Endodermal cell (in vitro differentiated cells): ENCODE data around the gene BACH2. TPM values are rescaled to one million over a fixed set of nuclear protein-coding genes. Genes with fewer than 3 reads are reported as not detected.
A peak's percentile ranks its signal among the peaks of the same experiment; 100 is the strongest.

ENCODE experiments used
- DNase-seq: peaks from one replicate; pipeline ENCODE4 v3.0.0-alpha.2; 2017
- H3K27ac ChIP-seq: 2 replicates; pipeline ENCODE4 v1.5.1; 2013; ENCODE audit warnings: mild to moderate bottlenecking, low read depth, low read length, moderate library complexity
- H3K27me3 ChIP-seq: 2 replicates; pipeline ENCODE4 v1.6.1; 2013; ENCODE audit warnings: mild to moderate bottlenecking, low read length, moderate library complexity; ENCODE audit not compliant: insufficient read depth, control insufficient read depth, poor library complexity, severe bottlenecking
- H3K36me3 ChIP-seq: 2 replicates; pipeline ENCODE4 v1.7.0; 2013; ENCODE audit warnings: mild to moderate bottlenecking, low read length, moderate library complexity; ENCODE audit not compliant: control insufficient read depth, insufficient read depth
- H3K4me1 ChIP-seq: one replicate; pipeline ENCODE4 v1.7.0; 2013; ENCODE audit warnings: low read length; ENCODE audit not compliant: control insufficient read depth, insufficient read depth
- H3K4me3 ChIP-seq: 2 replicates; pipeline ENCODE4 v1.5.1; 2013; ENCODE audit warnings: mild to moderate bottlenecking, low read length, moderate library complexity
- H3K9ac ChIP-seq: 2 replicates; pipeline ENCODE4 v1.6.1; 2013; ENCODE audit warnings: mild to moderate bottlenecking, low read length, moderate library complexity; ENCODE audit not compliant: poor library complexity, severe bottlenecking; ENCODE audit errors: extremely low read depth
- H3K9me3 ChIP-seq: 2 replicates; pipeline ENCODE4 v1.6.1; 2013; ENCODE audit warnings: mild to moderate bottlenecking, low read length, moderate library complexity; ENCODE audit not compliant: control insufficient read depth
- H3K27ac Mint-ChIP-seq: 2 replicates; pipeline ENCODE4 v1.8.0; 2020; ENCODE audit warnings: mixed read lengths
- H3K27me3 Mint-ChIP-seq: 2 replicates; pipeline ENCODE4 v1.8.0; 2021; ENCODE audit warnings: mild to moderate bottlenecking, mixed read lengths; ENCODE audit not compliant: insufficient read depth
- H3K36me3 Mint-ChIP-seq: 2 replicates; pipeline ENCODE4 v1.8.0; 2020; ENCODE audit warnings: low read depth, mixed read lengths
- H3K4me1 Mint-ChIP-seq: 2 replicates; pipeline ENCODE4 v1.8.0; 2020; ENCODE audit warnings: mixed read lengths
- H3K4me3 Mint-ChIP-seq: 2 replicates; pipeline ENCODE4 v1.8.0; 2020; ENCODE audit warnings: mild to moderate bottlenecking, moderate library complexity, mixed read lengths
- H3K9me3 Mint-ChIP-seq: 2 replicates; pipeline ENCODE4 v1.8.0; 2020; ENCODE audit warnings: mild to moderate bottlenecking, mixed read lengths
- WGBS, 2 experiments: methylation state at CpG; one replicate each; pipeline versions ENCODE4 v1.1.5 to v1.1.7; 2013; ENCODE audit warnings: missing lambda C conversion rate in 2 of 2, mixed read lengths in 1 of 2; ENCODE audit not compliant: insufficient coverage in 1 of 2, insufficient read length in 1 of 2; 5-methylcytosine and 5-hydroxymethylcytosine counted together
- total RNA-seq, 2 donors: library from RNA; stranded (reverse); fragmentation: NEBNext Ultra II Directional in 1 of 2; extraction: Animal tissue kit (Norgen Biotek cat#: 25700) in 1 of 2; gene quantifications; 2 replicates in 1 of 2; 3 replicates in 1 of 2; pipeline ENCODE4 v1.2.1, GENCODE V29; 2021
- TF ChIP-seq, protein P1 (sequence below): fragments of 200-600 bp; sonication (generic); conservative IDR thresholded peaks from 2 replicates; pipeline ENCODE4 v1.5.0; 2021; ENCODE audit warnings: antibody characterized with exemption, mild to moderate bottlenecking

BACH2 gene
- total RNA-seq, 2 donors from 2014 or later, result 11.0 to 22.3 TPM

DNA sequence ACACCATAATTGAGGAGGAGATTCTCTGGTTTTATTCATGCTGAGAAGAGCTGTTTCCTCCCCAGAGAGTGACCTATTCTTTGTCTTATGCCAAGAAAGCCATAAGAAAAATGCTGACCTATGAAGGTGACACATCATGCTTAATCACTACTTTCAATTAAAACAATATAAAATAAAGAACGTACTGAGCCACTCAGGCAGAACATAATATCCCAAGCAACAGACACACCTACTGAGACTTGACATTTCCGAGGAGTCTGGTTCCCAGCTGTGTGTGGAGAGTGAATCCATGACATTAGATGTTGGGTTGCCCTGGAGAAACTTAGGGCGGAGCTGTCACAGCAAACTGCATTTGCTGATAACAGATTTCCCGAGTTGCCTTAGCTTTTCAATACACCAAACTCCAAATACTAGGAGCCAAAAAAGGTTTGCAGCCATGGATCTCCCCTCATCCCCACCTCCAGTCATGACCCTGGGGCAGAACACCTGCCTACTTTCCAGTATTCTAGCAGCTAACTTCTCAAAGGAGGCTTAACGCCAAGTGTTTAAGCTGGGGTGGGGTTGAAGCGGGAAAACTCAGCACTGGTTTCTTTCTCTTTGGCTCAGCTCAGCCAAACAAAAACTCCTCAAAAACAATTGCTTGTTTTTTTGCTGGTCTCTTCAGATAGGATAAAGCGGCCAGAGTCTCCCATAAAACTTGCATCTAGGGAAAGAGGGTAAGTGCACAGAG, 92.2 kb downstream of the BACH2 start:
- WGBS, 2 experiments, result 79 to 93% methylated on average over 6 to 7 of the region's 7 CpGs
- Mint-ChIP-seq H3K27me3 (no peaks in the 10 kb centered on the region), H3K4me3 (no peak overlapping the region), H3K9me3 (no peaks in the 10 kb centered on the region), H3K36me3 (peaks cover 13% of the 10 kb centered on the region), H3K4me1 (peaks cover 17% of the 10 kb centered on the region), H3K27ac (peak overlapping the region; percentile 44)
- Histone ChIP-seq H3K27me3 (no peaks in the 10 kb centered on the region), H3K4me1 (no peaks in the 10 kb centered on the region), H3K9ac (no peak overlapping the region), H3K9me3 (peaks cover 6% of the 10 kb centered on the region), H3K36me3 (peaks cover 13% of the 10 kb centered on the region), H3K27ac (no peak overlapping the region), H3K4me3 (no peak overlapping the region)
- DNase-seq, result peak; percentile 53
- TF ChIP-seq, protein P1, sequence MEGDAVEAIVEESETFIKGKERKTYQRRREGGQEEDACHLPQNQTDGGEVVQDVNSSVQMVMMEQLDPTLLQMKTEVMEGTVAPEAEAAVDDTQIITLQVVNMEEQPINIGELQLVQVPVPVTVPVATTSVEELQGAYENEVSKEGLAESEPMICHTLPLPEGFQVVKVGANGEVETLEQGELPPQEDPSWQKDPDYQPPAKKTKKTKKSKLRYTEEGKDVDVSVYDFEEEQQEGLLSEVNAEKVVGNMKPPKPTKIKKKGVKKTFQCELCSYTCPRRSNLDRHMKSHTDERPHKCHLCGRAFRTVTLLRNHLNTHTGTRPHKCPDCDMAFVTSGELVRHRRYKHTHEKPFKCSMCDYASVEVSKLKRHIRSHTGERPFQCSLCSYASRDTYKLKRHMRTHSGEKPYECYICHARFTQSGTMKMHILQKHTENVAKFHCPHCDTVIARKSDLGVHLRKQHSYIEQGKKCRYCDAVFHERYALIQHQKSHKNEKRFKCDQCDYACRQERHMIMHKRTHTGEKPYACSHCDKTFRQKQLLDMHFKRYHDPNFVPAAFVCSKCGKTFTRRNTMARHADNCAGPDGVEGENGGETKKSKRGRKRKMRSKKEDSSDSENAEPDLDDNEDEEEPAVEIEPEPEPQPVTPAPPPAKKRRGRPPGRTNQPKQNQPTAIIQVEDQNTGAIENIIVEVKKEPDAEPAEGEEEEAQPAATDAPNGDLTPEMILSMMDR, result no peak

DNA sequence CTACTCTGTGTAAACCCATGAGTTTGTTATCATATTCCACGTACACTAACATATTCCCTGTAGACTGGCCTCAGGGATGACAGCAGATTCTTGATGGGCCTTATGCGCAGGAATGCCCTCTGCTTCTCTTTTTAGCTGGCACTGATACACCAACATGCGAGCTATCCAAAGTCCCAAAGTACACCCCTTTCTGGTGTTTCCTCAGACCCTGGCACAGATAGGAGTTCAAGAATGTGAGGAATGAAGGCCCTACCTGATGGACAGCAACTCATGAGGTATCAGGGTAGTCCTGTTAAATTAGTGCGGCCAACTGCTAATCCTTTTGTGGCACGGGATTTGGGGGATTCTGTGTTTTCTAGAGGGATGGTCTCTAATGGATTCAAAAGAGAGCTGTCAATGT, 93.0 kb downstream of the BACH2 start:
- DNase-seq, result no peak
- no peaks in the 10 kb centered on the region for H3K4me1 ChIP-seq
- Mint-ChIP-seq H3K4me1 (peaks cover 17% of the 10 kb centered on the region), H3K9me3 (peaks cover 5% of the 10 kb centered on the region), H3K27me3 (no peaks in the 10 kb centered on the region), H3K27ac (no peak overlapping the region), H3K4me3 (no peak overlapping the region), H3K36me3 (peaks cover 19% of the 10 kb centered on the region)
- H3K36me3 ChIP-seq, result peaks cover 22% of the 10 kb centered on the region
- H3K9ac ChIP-seq, result no peak overlapping the region
- TF ChIP-seq, protein P1, result no peak
- H3K4me3 ChIP-seq, result no peak overlapping the region
- H3K27me3 ChIP-seq, result no peaks in the 10 kb centered on the region
- WGBS, 2 experiments, result 85 to 93% methylated on average over 5 of the region's 5 CpGs
- H3K9me3 ChIP-seq, result peaks cover 13% of the 10 kb centered on the region
- H3K27ac ChIP-seq, result no peak overlapping the region

DNA sequence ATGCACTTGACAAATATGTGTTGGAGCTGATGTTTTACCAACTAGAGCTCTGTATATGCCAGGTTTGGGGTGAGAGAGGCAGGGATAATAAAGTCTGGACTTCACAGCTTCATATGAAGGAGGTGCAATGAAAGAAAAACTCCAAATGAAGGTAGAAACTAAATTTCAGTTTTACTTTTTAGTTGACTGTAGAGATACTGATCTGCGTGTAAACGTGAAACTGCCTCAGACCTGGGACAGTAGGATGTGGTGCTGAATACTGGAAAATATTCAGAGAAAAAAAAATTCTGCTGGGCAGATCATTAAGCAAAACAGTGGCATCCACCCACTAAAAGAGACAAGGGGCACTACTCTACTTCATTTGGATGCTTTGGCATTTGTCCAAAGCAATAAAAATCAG, 94.5 kb downstream of the BACH2 start:
- no peak for DNase-seq
- TF ChIP-seq, protein P1, result no peak
- Mint-ChIP-seq H3K27ac (no peak overlapping the region), H3K4me3 (no peak overlapping the region), H3K27me3 (no peaks in the 10 kb centered on the region), H3K4me1 (peaks cover 17% of the 10 kb centered on the region), H3K36me3 (peaks cover 27% of the 10 kb centered on the region), H3K9me3 (peaks cover 20% of the 10 kb centered on the region)
- no peaks in the 10 kb centered on the region for H3K27me3 ChIP-seq
- no peak overlapping the region for H3K9ac ChIP-seq
- H3K4me1 ChIP-seq, result no peaks in the 10 kb centered on the region
- peaks cover 28% of the 10 kb centered on the region for H3K9me3 ChIP-seq
- no peak overlapping the region for H3K4me3 ChIP-seq
- H3K36me3 ChIP-seq, result peaks cover 37% of the 10 kb centered on the region
- 88 to 91% methylated on average over 2 of the region's 2 CpGs for WGBS, 2 experiments
- H3K27ac ChIP-seq, result no peak overlapping the region
